Nephron (organoid): ENCODE data around the gene CARMIL1.
A peak's percentile ranks its signal among the peaks of the same experiment; 100 is the strongest.

Experiments
- H3K27ac Mint-ChIP-seq, 3 experiments: 2 replicates each; pipeline ENCODE4 v1.8.0; 2020; ENCODE audit warnings: mixed read lengths in 3 of 3, mild to moderate bottlenecking in 2 of 3, moderate library complexity in 1 of 3
- H3K27me3 Mint-ChIP-seq: 2 replicates; pipeline ENCODE4 v1.8.0; 2021; ENCODE audit warnings: low read depth, mild to moderate bottlenecking, moderate library complexity, mixed read lengths
- H3K36me3 Mint-ChIP-seq: 2 replicates; pipeline ENCODE4 v1.8.0; 2020; ENCODE audit warnings: low read depth, mixed read lengths
- H3K4me1 Mint-ChIP-seq: 2 replicates; pipeline ENCODE4 v1.8.0; 2020; ENCODE audit warnings: mixed read lengths
- H3K4me3 Mint-ChIP-seq, 3 experiments: 2 replicates each; pipeline ENCODE4 v1.8.0; 2020; ENCODE audit warnings: mild to moderate bottlenecking in 3 of 3, mixed read lengths in 3 of 3, moderate library complexity in 2 of 3
- H3K9me3 Mint-ChIP-seq: 2 replicates; pipeline ENCODE4 v1.8.0; 2020; ENCODE audit warnings: mixed read lengths
- CTCF ChIP-seq, 3 experiments: fragments of 200-600 bp; sonication (generic); IDR thresholded peaks; one replicate each; pipeline ENCODE4 v1.5.0; 2021; ENCODE audit warnings: antibody characterized with exemption in 3 of 3; ENCODE audit not compliant: unreplicated experiment in 3 of 3

The CARMIL1 gene

GRCh38 chr6:25599516-25600085, 320.4 kb downstream of the CARMIL1 start:
- TF ChIP-seq CTCF (IDR thresholded peaks at IDR 0.05; ENCODE audit: unreplicated experiment in 3 of 3), result no peak
- H3K4me3 Mint-ChIP-seq, result peak overlapping the region; percentile 55 to 79 (median 73)
- H3K36me3 Mint-ChIP-seq, result peaks cover 16% of the 10 kb centered on the region
- H3K27me3 Mint-ChIP-seq, result no peaks in the 10 kb centered on the region
- no peaks in the 10 kb centered on the region for H3K4me1 Mint-ChIP-seq
- peak overlapping the region; percentile 87 to 94 (median 91) for H3K27ac Mint-ChIP-seq
- no peaks in the 10 kb centered on the region for H3K9me3 Mint-ChIP-seq

- H3K4me1 Mint-ChIP-seq, result no peaks in the 10 kb centered on the region
Measured at GRCh38 chr6:25601800-25602673, 322.9 kb downstream of the CARMIL1 start.

GRCh38 chr6:25602674-25602982, 323.5 kb downstream of the CARMIL1 start:
- TF ChIP-seq CTCF (IDR thresholded peaks at IDR 0.05; ENCODE audit: unreplicated experiment in 3 of 3), result no peak
- Mint-ChIP-seq H3K4me3 (no peak overlapping the region), H3K27me3 (no peaks in the 10 kb centered on the region), H3K4me1 (no peaks in the 10 kb centered on the region), H3K9me3 (no peaks in the 10 kb centered on the region), H3K36me3 (peaks cover 6% of the 10 kb centered on the region), H3K27ac (no peak overlapping the region)

More at GRCh38 chr6:25601800-25602673, 322.9 kb downstream of the CARMIL1 start:
- peaks cover 10% of the 10 kb centered on the region for H3K36me3 Mint-ChIP-seq
- H3K27me3 Mint-ChIP-seq, result no peaks in the 10 kb centered on the region
- peak; percentile 64 to 73 (median 72) for TF ChIP-seq CTCF (IDR thresholded peaks at IDR 0.05; ENCODE audit: unreplicated experiment in 3 of 3)
- no peaks in the 10 kb centered on the region for H3K9me3 Mint-ChIP-seq
- H3K4me3 Mint-ChIP-seq, result peak overlapping the region; percentile 75 to 81 (median 79)
- H3K27ac Mint-ChIP-seq, result peak overlapping the region; percentile 78 to 94 (median 80)

GRCh38 chr6:25603251-25603650, 324.1 kb downstream of the CARMIL1 start:
- Mint-ChIP-seq H3K9me3 (no peaks in the 10 kb centered on the region), H3K27ac (no peak overlapping the region), H3K4me3 (no peak overlapping the region), H3K36me3 (peaks cover 5% of the 10 kb centered on the region), H3K27me3 (no peaks in the 10 kb centered on the region), H3K4me1 (no peaks in the 10 kb centered on the region)
- TF ChIP-seq CTCF (IDR thresholded peaks at IDR 0.05; ENCODE audit: unreplicated experiment in 3 of 3), result no peak

GRCh38 chr6:25606151-25606550, 327.0 kb downstream of the CARMIL1 start:
- peaks cover 3% of the 10 kb centered on the region for H3K36me3 Mint-ChIP-seq
- H3K9me3 Mint-ChIP-seq, result no peaks in the 10 kb centered on the region
- no peaks in the 10 kb centered on the region for H3K4me1 Mint-ChIP-seq
- no peaks in the 10 kb centered on the region for H3K27me3 Mint-ChIP-seq
- H3K27ac Mint-ChIP-seq, result no peak overlapping the region
- TF ChIP-seq CTCF (IDR thresholded peaks at IDR 0.05; ENCODE audit: unreplicated experiment in 3 of 3), result no peak
- H3K4me3 Mint-ChIP-seq, result no peak overlapping the region
